WTC11 (cell line): ENCODE results near the gene MEIS2.

Source experiments
- AR ChIP-seq: fragments of 250-450 bp; sonication (Bioruptor Pico); IDR thresholded peaks from 2 replicates; pipeline ENCODE4 v1.9.0; 2021; ENCODE audit warnings: mild to moderate bottlenecking
- ATF3 ChIP-seq: sonication (generic); formaldehyde crosslinking; conservative IDR thresholded peaks from 2 replicates; pipeline ENCODE4 v1.8.1; 2022; ENCODE audit warnings: mild to moderate bottlenecking, missing genetic modification reagents
- CTCF ChIP-seq: fragments of 200-600 bp; IDR thresholded peaks from 2 replicates; pipeline ENCODE4 v1.8.0; 2022; ENCODE audit warnings: antibody characterized with exemption
- ELF4 ChIP-seq: sonication (generic); formaldehyde crosslinking; IDR thresholded peaks from 2 replicates; pipeline ENCODE4 v1.8.1; 2022; ENCODE audit warnings: low read depth, mild to moderate bottlenecking, moderate library complexity, missing genetic modification reagents
- EMX1 ChIP-seq: fragments of 250-450 bp; sonication (Bioruptor Pico); IDR thresholded peaks from 2 replicates; pipeline ENCODE4 v1.8.0; 2021; ENCODE audit warnings: mild to moderate bottlenecking
- JUN ChIP-seq: sonication (generic); formaldehyde crosslinking; IDR thresholded peaks from 2 replicates; pipeline ENCODE4 v1.8.0; 2023; ENCODE audit warnings: mild to moderate bottlenecking, missing genetic modification reagents
- PRDM15 ChIP-seq: sonication (generic); formaldehyde crosslinking; IDR thresholded peaks from 2 replicates; pipeline ENCODE4 v1.8.0; 2022; ENCODE audit warnings: missing genetic modification reagents
- RELA ChIP-seq: sonication (generic); formaldehyde crosslinking; IDR thresholded peaks from 2 replicates; pipeline ENCODE4 v1.8.1; 2022; ENCODE audit warnings: missing genetic modification reagents, mild to moderate bottlenecking, borderline replicate concordance
- TP53 ChIP-seq: sonication (generic); formaldehyde crosslinking; IDR thresholded peaks from 2 replicates; pipeline ENCODE4 v1.8.1; 2023; ENCODE audit warnings: mild to moderate bottlenecking, missing genetic modification reagents
- ZNF396 ChIP-seq: fragments of 250-450 bp; sonication (Bioruptor Pico); IDR thresholded peaks from 2 replicates; pipeline ENCODE4 v1.8.0; 2021; ENCODE audit warnings: mild to moderate bottlenecking, moderate library complexity, borderline replicate concordance
- ZSCAN18 ChIP-seq: fragments of 250-450 bp; sonication (Bioruptor Pico); IDR thresholded peaks from 2 replicates; pipeline ENCODE4 v2.1.2; 2022; ENCODE audit warnings: mild to moderate bottlenecking, moderate library complexity

GRCh38 chr15:36966708-36967107 lies 133.6 kb downstream of the MEIS2 start:
- no peak for TF ChIP-seq CTCF
- TF ChIP-seq JUN (CRISPR knock-in tag): no peak
- no peak for TF ChIP-seq ZSCAN18 (CRISPR knock-in tag)
- TF ChIP-seq ATF3: no peak
- no peak for TF ChIP-seq TP53 (CRISPR knock-in tag)
- TF ChIP-seq ZNF396 (CRISPR knock-in tag): no peak
- no peak for TF ChIP-seq ELF4 (CRISPR knock-in tag)
- no peak for TF ChIP-seq PRDM15 (CRISPR knock-in tag)
- TF ChIP-seq RELA: no peak
- no peak for TF ChIP-seq EMX1
- TF ChIP-seq AR: no peak
